Lower lobe of right lung (tissue), 2 donors: ENCODE measurements around the gene GJD3. TPM values are rescaled to one million over a fixed set of nuclear protein-coding genes. Genes with fewer than 3 reads are reported as not detected.
"Not testable (repeated sequence)": the region's sequence is repeated elsewhere in the genome, so short reads cannot be mapped to it uniquely, and the experiment has no call there.

Source experiments
- ATAC-seq, 2 donors: fragments of 200-7000 bp; cut with Tn5 transposase; one replicate each; pipeline ENCODE4 v1.9.1; 2020 to 2022; ENCODE audit warnings: mild to moderate bottlenecking in 2 of 2, moderate library complexity in 2 of 2
- DNase-seq: peaks from one replicate; pipeline ENCODE4 v3.0.0-alpha.2; 2020
- H3K27ac ChIP-seq: fragments of 200-600 bp; one replicate; pipeline ENCODE4 v1.8.0; 2022
- H3K27me3 ChIP-seq: fragments of 200-600 bp; one replicate; pipeline ENCODE4 v1.8.0; 2022; ENCODE audit warnings: low read depth
- H3K36me3 ChIP-seq: fragments of 200-600 bp; one replicate; pipeline ENCODE4 v1.8.0; 2022; ENCODE audit warnings: mild to moderate bottlenecking
- H3K4me1 ChIP-seq: fragments of 200-600 bp; one replicate; pipeline ENCODE4 v1.8.0; 2022
- H3K4me3 ChIP-seq: fragments of 200-600 bp; one replicate; pipeline ENCODE4 v1.8.0; 2022; ENCODE audit warnings: mild to moderate bottlenecking
- H3K9me3 ChIP-seq: fragments of 200-600 bp; one replicate; pipeline ENCODE4 v1.8.0; 2022
- CTCF ChIP-seq: fragments of 200-600 bp; IDR thresholded peaks from one replicate; pipeline ENCODE4 v1.8.0; 2022; ENCODE audit warnings: antibody characterized with exemption, mild to moderate bottlenecking
- intact Hi-C: fragments of 100-400 bp; cut with DNase I; formaldehyde crosslinking; loops from one replicate; pipeline ENCODE4 v1.11.0; 2022
- total RNA-seq: library from RNA; stranded (reverse); fragmentation: NEBNext Ultra II Directional; extraction: Animal tissue kit (Norgen Biotek cat#: 25700); gene quantifications from one replicate; pipeline ENCODE4 v1.2.1, GENCODE V29; 2021
- donor health status: DM: no; HTN: yes; CAD: no; lungs with severe emphysema.

GJD3 gene
- total RNA-seq, 1 donor from 2014 or later: 3.1 TPM

DNA sequence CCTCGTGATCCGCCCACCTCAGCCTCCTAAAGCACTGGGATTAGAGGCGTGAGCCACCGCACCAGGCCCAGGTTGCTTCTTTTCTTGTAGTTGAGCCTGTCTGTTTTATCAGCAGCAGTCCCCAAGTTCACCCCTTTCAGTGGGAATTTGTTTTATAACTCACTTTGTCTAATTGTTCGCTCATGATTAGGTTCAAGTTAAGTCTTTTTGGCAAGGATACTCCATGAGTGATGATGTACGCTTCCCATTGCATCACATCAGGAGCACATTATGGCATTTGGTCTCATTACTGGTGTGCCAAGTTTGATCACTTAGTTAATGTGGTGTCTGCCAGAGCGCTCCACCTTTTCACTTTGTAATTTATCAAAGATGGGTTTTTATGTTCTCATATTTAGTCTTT, 14.4 kb upstream of the GJD3 start:
- ATAC-seq: no peak
- H3K4me3 ChIP-seq: no peak overlapping the region
- no peak for TF ChIP-seq CTCF

DNA sequence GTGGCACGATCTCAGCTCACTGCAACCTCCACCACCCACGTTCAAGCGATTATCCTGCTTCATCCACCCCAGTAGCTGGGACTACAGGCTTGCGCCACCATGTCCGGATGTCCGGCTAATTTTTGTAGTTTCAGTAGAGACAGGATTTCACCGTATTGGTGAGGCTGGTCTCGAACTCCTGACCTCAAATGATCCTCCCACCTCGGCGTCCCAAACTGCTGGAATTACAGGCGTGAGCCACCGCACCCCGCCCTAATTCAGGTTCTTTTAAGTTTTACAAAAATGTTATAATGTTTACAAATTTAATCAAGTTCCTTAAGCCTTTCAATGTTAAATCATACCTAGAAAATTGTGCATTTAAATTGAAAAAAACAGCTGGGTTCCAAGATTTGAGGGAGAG, 13.3 kb upstream of the GJD3 start:
- DNase-seq (no peak), ATAC-seq (no peak)
- Histone ChIP-seq H3K9me3 (no peaks in the 10 kb centered on the region), H3K36me3 (no peaks in the 10 kb centered on the region), H3K27ac (no peak overlapping the region), H3K4me3 (no peak overlapping the region), H3K4me1 (no peaks in the 10 kb centered on the region), H3K27me3 (no peaks in the 10 kb centered on the region)
- intact Hi-C loops: no loop called here
- no peak for TF ChIP-seq CTCF

More for the DNA sequence above, 14.4 kb upstream of the GJD3 start:
- H3K9me3 ChIP-seq: no peaks in the 10 kb centered on the region
- H3K36me3 ChIP-seq: no peaks in the 10 kb centered on the region
- DNase-seq: no peak
- no peak overlapping the region for H3K27ac ChIP-seq
- no peaks in the 10 kb centered on the region for H3K27me3 ChIP-seq
- intact Hi-C loops: no loop called here
- H3K4me1 ChIP-seq: no peaks in the 10 kb centered on the region

- DNase-seq: not testable (repeated sequence)
Measured at GRCh38 chr17:40376541-40376940, 12.0 kb upstream of the GJD3 start.

DNA sequence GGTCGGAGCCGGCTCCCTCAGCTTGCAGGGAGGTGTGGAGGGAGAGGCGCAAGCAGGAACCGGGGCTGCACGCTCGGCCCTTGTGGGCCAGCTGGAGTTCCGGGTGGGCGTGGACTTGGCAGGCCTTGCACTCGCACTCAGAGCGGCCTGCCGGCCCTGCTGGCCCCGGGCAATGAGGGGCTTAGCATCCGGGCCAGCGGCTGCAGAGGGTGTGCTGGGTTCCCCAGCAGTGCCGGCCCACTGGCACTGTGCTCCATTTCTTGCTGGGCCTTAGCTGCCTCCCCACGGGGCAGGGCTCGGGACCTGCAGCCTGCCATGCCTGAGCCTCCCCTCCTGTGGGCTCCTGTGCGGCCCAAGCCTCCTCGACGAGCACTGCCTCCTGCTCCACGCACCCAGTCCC, 11.2 kb upstream of the GJD3 start:
- H3K4me1 ChIP-seq, H3K27me3 ChIP-seq, H3K9me3 ChIP-seq, H3K4me3 ChIP-seq, H3K27ac ChIP-seq, ATAC-seq, DNase-seq, intact Hi-C loops, H3K36me3 ChIP-seq: not testable (repeated sequence)

More at GRCh38 chr17:40376541-40376940, 12.0 kb upstream of the GJD3 start:
- H3K4me3 ChIP-seq, intact Hi-C loops, H3K27me3 ChIP-seq, H3K9me3 ChIP-seq, H3K4me1 ChIP-seq, H3K36me3 ChIP-seq, H3K27ac ChIP-seq, ATAC-seq: not testable (repeated sequence)

GRCh38 chr17:40374821-40375498, 10.4 kb upstream of the GJD3 start:
- no peak overlapping the region for H3K4me3 ChIP-seq
- intact Hi-C loops: no loop called here
- no peaks in the 10 kb centered on the region for H3K4me1 ChIP-seq
- H3K36me3 ChIP-seq: no peaks in the 10 kb centered on the region
- ATAC-seq (no peak), DNase-seq (no peak)
- no peaks in the 10 kb centered on the region for H3K9me3 ChIP-seq
- no peak for TF ChIP-seq CTCF
- H3K27ac ChIP-seq: no peak overlapping the region
- no peaks in the 10 kb centered on the region for H3K27me3 ChIP-seq

- H3K4me1 ChIP-seq: no peaks in the 10 kb centered on the region
- no peak for TF ChIP-seq CTCF
- no peak for ATAC-seq
Measured at GRCh38 chr17:40373999-40374398, 9.5 kb upstream of the GJD3 start.

More at GRCh38 chr17:40373999-40374398, 9.5 kb upstream of the GJD3 start:
- Histone ChIP-seq H3K27me3 (no peaks in the 10 kb centered on the region), H3K36me3 (no peaks in the 10 kb centered on the region), H3K27ac (no peak overlapping the region), H3K4me3 (no peak overlapping the region), H3K9me3 (no peaks in the 10 kb centered on the region)
- no peak for DNase-seq
- intact Hi-C loops: no loop called here
